Measurements from ENCODE around the gene ZC3H18.

ZC3H18 gene

GRCh38 chr16:88639231-88640038 lies 69.2 kb downstream of the ZC3H18 start:
- no peak for DNase-seq (ENCODE audit: low spot score)

- no peak for DNase-seq (ENCODE audit: low spot score)
Observed at GRCh38 chr16:88640039-88640495, 69.9 kb downstream of the ZC3H18 start.

- no peak for DNase-seq (ENCODE audit: low spot score)
Observed at GRCh38 chr16:88640498-88641247, 70.5 kb downstream of the ZC3H18 start.

- no peak for DNase-seq (ENCODE audit: low spot score)
Observed at GRCh38 chr16:88642881-88643643, 72.9 kb downstream of the ZC3H18 start.

DNA sequence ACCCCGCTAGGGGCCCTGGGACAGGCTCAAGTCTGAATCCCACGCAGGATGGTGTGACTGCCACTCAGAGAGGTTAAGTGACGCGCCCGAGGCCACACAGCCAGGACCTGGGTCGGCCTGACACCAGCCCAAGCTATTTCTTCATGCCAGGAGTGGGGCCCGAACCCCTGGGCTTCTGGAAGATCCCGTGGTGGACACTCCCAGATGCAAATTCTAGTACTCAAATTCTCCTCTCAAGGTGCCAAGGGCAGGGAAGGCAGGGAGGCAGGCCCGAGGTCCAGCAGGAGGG lies 73.4 kb downstream of the ZC3H18 start:
- no peak for DNase-seq (ENCODE audit: low spot score)

DNA sequence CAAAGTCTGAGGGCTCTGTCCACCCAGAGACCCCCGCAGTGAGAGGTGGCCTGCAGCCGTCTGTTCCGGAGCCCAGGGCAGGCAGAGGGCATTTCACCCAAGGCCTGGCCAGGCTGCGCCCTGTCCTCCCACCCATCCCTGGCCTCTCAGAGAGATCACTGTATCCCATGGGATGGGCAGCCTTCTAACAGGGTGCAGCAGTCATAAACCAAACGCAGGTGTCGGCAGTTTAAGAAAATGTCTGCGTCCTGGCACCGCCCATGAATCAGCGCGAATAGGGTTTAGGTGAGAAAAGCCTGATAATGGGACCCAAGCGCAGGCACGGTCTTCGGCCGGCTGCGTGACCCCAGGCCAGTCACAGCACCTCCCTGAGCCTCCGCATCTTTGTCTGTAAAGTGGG lies 75.3 kb downstream of the ZC3H18 start:
- no peak for DNase-seq (ENCODE audit: low spot score)

- no peak for DNase-seq (ENCODE audit: low spot score)
Observed at GRCh38 chr16:88645941-88646340, 75.7 kb downstream of the ZC3H18 start.

- no peak for DNase-seq (ENCODE audit: low spot score)
Observed at GRCh38 chr16:88646345-88647034, 76.3 kb downstream of the ZC3H18 start.

GRCh38 chr16:88647178-88648070 lies 77.2 kb downstream of the ZC3H18 start:
- DNase-seq (ENCODE audit: low spot score): no peak

DNA sequence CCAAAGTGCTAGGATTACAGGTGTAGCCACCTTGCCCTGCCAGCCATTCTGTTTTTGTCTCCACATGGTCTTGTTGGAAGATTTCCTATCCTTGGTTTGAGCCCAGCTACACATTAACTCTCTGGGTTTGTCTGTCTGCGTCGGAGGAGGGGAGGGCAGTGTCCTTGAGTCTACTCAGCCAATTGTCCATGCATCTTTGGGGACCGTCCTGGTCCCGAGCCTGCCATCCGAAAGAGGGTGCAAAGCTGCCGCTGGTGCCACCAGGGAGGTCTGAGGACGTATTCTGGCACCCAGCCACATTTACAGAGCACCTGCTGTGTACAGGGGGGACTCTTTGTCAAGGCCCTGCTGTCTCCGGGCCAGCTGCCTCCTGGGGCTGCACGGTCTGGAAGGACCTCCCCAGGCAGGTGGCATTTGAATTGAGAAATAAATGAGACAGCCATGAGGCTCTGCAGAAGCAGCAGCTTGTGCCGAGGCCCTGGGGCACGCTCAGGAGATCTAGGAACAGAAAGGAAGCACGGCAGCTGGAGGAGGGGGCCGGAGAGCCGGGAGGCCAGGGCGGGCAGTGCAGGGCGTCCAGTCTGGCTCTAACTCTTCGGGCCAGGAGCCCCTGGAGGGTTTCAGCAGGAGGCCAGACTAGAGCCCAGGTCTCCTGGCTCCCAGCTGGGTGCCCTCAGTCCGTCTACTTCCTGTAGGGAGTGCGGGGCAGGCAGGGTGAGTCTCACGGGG lies 79.2 kb downstream of the ZC3H18 start:
- no peak for DNase-seq (ENCODE audit: low spot score)

GRCh38 chr16:88649924-88650748 lies 79.9 kb downstream of the ZC3H18 start:
- DNase-seq (ENCODE audit: low spot score): no peak

- no peak for DNase-seq (ENCODE audit: low spot score)
Observed at GRCh38 chr16:88650749-88651275, 80.6 kb downstream of the ZC3H18 start, which contains the start of gene CYBA. CYBA (minus strand) TSS chr16:88651053; CDS start chr16:88651013, 40 bp downstream.

GRCh38 chr16:88651276-88651988 lies 81.2 kb downstream of the ZC3H18 start:
- DNase-seq (ENCODE audit: low spot score): peak; percentile 85

DNA sequence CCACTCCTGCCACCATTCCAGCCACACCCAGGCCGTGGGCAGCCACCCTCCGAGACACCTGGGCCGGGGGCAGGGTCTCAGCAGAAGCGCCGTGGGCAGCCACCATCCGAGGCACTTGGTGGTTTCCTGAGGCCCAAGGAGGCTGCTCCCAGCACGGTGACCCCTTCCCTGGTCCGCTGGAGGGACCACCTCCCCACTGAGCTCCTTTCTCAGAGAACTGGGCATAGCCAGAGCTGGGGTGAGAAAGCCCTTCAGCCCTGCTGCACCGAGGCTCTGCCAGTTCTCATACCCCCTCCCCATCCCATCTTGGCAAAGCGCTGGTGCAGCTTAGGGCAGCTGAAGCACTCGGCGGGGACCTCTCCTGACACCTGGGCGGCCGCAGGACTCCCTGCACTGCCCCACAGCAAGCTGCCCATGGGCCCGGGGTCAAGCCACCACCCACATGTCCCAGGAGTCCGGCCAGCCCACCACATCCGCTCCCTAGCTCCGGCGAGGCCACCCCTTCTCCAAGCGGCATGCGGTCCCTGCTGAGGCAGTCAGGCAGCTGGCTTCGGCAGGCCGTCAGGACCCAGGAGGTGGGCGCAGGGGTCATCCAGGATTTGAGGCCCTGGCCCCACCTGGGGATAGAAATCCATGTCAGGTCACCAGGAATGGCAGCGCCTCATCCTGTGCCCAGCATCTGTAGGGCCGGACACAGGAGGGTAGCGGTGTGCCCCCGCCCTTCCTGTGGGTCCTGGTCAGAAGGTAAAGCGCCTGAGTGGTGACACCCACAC lies 82.0 kb downstream of the ZC3H18 start:
- DNase-seq (ENCODE audit: low spot score): no peak

DNA sequence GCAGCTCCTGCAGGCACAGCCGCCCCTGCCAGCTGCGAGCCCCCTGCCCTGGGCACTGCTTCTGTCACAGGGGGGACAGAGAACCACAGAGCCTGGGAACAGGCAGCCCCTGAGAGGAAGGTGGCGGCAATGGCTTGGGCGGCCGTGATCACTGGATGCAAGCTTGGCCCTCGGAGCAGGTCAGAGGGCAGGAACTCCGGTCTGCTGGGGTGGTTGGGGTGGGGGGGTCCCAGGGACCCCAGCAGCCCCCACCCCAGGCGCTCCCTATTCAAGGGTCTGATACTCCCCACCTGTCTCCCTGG lies 82.5 kb downstream of the ZC3H18 start:
- DNase-seq (ENCODE audit: low spot score): no peak

GRCh38 chr16:88653101-88653500 lies 82.9 kb downstream of the ZC3H18 start:
- DNase-seq (ENCODE audit: low spot score): no peak

DNA sequence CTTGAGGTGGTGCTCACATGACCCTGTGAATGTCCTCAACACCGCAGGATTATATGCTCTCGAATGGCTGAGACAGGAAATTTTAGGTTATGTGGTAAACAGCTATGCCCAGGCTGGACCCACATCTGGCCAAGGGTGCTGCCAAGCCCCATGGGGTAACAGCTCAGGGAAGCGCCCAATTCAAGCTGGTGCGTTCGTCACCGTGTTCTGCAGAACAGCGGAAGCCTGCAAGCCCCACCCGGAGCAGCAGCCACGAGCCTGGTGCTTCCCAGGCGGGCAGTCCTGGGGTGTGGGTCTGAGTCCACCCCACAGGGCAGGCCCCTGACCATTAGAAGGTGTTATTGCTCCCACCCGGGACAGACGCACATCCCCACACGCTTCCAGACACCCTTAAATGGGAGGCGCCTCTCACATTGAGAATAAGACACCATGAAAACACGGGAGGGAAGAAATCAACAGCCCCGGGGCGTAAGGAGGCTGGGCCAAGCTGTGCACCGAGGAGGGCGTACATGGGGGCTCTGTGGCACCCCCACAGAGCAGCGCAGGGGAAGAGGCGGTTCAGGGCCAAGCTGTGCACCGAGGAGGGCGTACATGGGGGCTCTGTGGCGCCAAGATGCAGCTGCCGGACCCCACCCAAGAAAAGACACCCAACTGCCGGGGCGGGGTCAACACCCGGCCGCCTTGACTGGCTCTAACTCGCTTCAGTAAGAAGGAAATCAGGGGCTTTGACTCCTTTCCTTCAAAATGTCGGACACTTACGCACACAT lies 83.6 kb downstream of the ZC3H18 start:
- DNase-seq (ENCODE audit: low spot score): no peak
